ENCODE data around the gene GNG14. TPM values are rescaled to one million over a fixed set of nuclear protein-coding genes. Genes with fewer than 3 reads are reported as not detected.
"Not testable (repeated sequence)": the region's sequence is repeated elsewhere in the genome, so short reads cannot be mapped to it uniquely, and the experiment has no call there.

The GNG14 gene
- total RNA-seq, 1 donor from 2014 or later, result 0.85 TPM

DNA sequence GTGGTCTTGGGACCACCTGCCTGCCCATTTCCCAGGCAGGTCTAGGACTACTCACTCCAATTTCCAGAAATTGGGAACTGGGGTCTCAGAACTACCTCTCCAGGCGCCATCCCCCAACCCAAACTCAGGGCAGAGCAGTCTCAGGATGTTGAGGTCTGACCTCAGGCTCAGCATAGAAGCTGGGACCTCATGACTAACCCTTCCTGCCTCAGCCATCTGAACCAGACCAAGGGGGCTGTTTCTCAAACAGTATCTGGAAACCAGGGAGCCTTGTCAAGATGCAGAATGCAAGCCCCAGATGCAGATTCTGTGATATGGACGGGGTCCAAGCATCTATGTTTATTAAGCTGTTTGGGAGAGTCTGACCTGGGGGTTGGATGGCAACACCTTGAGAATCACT, 7.3 kb downstream of the GNG14 start:
- Mint-ChIP-seq H3K27me3 (no peaks in the 10 kb centered on the region), H3K4me3 (peak overlapping the region; percentile 82), H3K27ac (no peak overlapping the region), H3K36me3 (peaks cover 4% of the 10 kb centered on the region), H3K9me3 (no peaks in the 10 kb centered on the region), H3K4me1 (ENCODE audit: unreplicated experiment) (peaks cover 7% of the 10 kb centered on the region)
- no peak for DNase-seq (ENCODE audit: extremely low spot score, unreplicated experiment)
- TF ChIP-seq, protein P1, sequence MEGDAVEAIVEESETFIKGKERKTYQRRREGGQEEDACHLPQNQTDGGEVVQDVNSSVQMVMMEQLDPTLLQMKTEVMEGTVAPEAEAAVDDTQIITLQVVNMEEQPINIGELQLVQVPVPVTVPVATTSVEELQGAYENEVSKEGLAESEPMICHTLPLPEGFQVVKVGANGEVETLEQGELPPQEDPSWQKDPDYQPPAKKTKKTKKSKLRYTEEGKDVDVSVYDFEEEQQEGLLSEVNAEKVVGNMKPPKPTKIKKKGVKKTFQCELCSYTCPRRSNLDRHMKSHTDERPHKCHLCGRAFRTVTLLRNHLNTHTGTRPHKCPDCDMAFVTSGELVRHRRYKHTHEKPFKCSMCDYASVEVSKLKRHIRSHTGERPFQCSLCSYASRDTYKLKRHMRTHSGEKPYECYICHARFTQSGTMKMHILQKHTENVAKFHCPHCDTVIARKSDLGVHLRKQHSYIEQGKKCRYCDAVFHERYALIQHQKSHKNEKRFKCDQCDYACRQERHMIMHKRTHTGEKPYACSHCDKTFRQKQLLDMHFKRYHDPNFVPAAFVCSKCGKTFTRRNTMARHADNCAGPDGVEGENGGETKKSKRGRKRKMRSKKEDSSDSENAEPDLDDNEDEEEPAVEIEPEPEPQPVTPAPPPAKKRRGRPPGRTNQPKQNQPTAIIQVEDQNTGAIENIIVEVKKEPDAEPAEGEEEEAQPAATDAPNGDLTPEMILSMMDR (conservative IDR thresholded peaks at IDR 0.05), result no peak

DNA sequence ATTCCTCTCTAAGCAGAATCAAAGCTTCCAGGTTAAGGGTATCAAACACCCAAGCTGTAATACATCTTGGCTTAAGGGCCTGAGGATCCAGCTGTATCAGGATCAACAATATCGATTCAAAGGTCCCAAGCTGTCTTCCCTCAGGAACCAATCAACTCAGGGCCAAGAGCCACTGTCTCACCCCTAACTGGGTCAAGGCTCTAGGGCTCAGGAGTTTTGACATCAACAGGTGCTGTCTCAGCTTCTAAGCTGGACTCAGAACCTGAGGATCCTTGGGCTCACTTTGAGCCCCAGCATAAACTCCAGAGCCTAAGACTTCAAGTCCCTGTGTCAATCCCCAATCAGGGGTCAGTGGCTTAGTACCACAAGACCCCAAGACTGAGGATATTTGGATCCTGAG, 7.7 kb downstream of the GNG14 start:
- Mint-ChIP-seq H3K4me1 (ENCODE audit: unreplicated experiment) (peaks cover 7% of the 10 kb centered on the region), H3K27ac (no peak overlapping the region), H3K4me3 (peak overlapping the region; percentile 82), H3K9me3 (no peaks in the 10 kb centered on the region), H3K27me3 (no peaks in the 10 kb centered on the region), H3K36me3 (peaks cover 4% of the 10 kb centered on the region)
- DNase-seq (ENCODE audit: extremely low spot score, unreplicated experiment), result no peak
- TF ChIP-seq, protein P1 (conservative IDR thresholded peaks at IDR 0.05), result no peak

- TF ChIP-seq, protein P1 (conservative IDR thresholded peaks at IDR 0.05), result no peak
- Mint-ChIP-seq H3K4me3 (peak overlapping the region; percentile 92), H3K4me1 (ENCODE audit: unreplicated experiment) (peaks cover 7% of the 10 kb centered on the region), H3K9me3 (no peaks in the 10 kb centered on the region), H3K27me3 (no peaks in the 10 kb centered on the region), H3K27ac (no peak overlapping the region), H3K36me3 (peaks cover 4% of the 10 kb centered on the region)
- no peak for DNase-seq (ENCODE audit: extremely low spot score, unreplicated experiment)
Measured at GRCh38 chr19:12695997-12696365, 8.2 kb downstream of the GNG14 start.

DNA sequence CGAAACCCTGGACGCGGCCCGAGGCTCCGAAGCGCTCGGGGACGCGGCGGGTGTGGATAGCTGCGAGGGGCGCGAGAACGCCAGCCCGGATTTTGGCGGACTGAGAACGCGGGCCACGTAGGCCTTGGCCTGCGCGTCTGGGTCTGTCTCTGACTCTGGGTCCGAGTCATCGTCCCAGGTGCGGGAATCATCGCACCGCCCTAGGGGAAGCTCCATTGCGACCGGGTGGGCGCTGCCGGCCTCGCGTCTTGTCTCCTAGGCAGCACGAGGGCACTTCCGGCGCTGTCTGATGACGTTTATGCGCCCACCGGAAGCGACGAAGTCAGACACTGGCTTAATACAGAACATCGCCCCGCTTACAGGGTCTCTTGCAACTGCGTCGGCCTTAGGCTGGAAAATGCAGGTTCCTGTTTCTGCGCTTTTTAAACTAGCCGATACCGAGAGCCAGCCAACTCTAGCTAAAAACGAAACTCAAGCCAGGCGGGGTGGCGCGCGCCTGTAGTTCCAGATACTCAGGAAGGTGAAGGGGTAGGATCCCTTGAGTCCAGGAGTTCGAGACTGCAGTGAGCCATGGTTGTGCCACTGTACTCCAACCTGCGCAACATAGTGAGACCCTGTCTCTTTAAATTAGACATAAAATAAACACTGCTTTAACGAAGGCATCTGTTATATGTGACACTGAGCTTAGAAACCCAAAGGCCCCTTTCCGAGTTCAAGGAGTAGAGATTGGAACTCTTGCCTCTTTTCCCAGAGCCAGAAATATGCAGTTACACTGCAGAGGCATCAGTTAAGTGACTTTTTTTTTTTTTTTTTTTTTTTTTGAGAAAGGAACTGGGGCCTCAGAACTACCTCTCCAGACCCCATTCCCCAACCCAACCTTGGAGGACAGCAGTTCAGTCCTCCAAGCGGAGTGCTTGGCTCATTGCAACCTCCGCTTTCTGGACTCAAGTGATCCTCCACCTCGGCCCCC, 8.9 kb downstream of the GNG14 start, which contains the start of gene FBXW9:
FBXW9 (minus strand) TSS at position 266 of the 970 bp plus-strand sequence; CDS start at position 216, 50 bp downstream.
- Mint-ChIP-seq H3K27ac (peak within 1 kb of the TSS; percentile 95), H3K9me3 (no peaks in the 10 kb centered on the region), H3K36me3 (peaks cover 4% of the 10 kb centered on the region), H3K27me3 (no peaks in the 10 kb centered on the region), H3K4me3 (peak within 1 kb of the TSS; percentile 92), H3K4me1 (ENCODE audit: unreplicated experiment) (peaks cover 7% of the 10 kb centered on the region)
- DNase-seq (ENCODE audit: extremely low spot score, unreplicated experiment), result peak; percentile 97
- TF ChIP-seq, protein P1 (conservative IDR thresholded peaks at IDR 0.05), result no peak

GRCh38 chr19:12697425-12697824, 9.6 kb downstream of the GNG14 start:
- DNase-seq (ENCODE audit: extremely low spot score, unreplicated experiment); H3K36me3 Mint-ChIP-seq; H3K4me1 Mint-ChIP-seq (ENCODE audit: unreplicated experiment); H3K27ac Mint-ChIP-seq; H3K27me3 Mint-ChIP-seq; H3K9me3 Mint-ChIP-seq: not testable (repeated sequence)
- peak overlapping the region; percentile 52 for H3K4me3 Mint-ChIP-seq

DNA sequence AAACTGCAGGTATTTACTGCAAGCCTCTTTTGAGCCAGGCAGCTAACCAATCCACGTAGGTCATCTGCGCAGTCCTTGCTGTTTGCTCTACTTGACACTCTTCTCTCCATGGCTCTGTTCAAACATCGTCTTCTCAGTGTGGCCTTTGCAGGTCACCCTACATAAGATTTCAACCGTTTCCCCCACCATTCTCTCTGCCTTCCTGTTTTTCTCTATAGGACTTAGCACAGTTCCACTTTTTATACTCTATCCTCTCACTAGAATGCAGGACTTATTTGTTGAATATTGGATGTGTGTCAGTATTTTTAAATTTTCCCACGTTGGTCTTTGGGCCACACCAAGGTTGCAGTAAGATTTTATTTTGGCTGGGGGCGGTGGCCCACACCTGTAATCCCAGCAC, 10.3 kb downstream of the GNG14 start:
- peaks cover 10% of the 10 kb centered on the region for H3K4me1 Mint-ChIP-seq (ENCODE audit: unreplicated experiment)
- DNase-seq (ENCODE audit: extremely low spot score, unreplicated experiment), result no peak
- peaks cover 6% of the 10 kb centered on the region for H3K36me3 Mint-ChIP-seq
- H3K4me3 Mint-ChIP-seq, result peak overlapping the region; percentile 78
- no peaks in the 10 kb centered on the region for H3K27me3 Mint-ChIP-seq
- no peak overlapping the region for H3K27ac Mint-ChIP-seq
- TF ChIP-seq, protein P1 (conservative IDR thresholded peaks at IDR 0.05), result no peak
- no peaks in the 10 kb centered on the region for H3K9me3 Mint-ChIP-seq

Measured in type B pancreatic cell (in vitro differentiated cells).